ENCODE measurements around the gene NR5A1.

DNA sequence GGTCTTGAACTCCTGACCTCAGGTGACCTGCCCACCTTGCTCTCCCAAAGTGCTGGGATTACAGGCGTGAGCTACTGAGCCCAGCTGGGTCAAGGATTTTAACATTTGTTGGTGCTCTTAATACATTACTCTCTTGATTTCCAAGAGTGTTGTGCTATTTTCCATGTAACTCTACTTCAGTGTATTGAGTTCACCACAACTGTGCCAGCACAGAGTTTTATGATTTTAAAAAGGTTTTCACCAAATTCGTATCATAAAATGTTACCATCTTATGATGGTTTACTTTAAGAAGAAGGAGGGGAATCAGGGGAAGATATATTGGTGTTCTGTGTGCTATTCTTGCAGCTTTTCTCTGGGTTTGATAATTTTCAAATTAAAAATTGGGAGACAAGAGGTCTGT lies 63.6 kb downstream of the NR5A1 start:
- TF ChIP-seq REST (IDR thresholded peaks at IDR 0.05; ENCODE audit: unreplicated experiment), result no peak
- TF ChIP-seq CREB1 (CRISPR knock-in tag; IDR thresholded peaks at IDR 0.05; ENCODE audit: low read depth), result no peak
- no peak for TF ChIP-seq CTCF (conservative IDR thresholded peaks at IDR 0.05; ENCODE audit: low read depth in 2 of 2)
- TF ChIP-seq POLR2AphosphoS5 (IDR thresholded peaks at IDR 0.05; ENCODE audit: low read depth), result no peak

Data from GM23338 (cell line).